ENCODE results near the gene ZNF581.

DNA sequence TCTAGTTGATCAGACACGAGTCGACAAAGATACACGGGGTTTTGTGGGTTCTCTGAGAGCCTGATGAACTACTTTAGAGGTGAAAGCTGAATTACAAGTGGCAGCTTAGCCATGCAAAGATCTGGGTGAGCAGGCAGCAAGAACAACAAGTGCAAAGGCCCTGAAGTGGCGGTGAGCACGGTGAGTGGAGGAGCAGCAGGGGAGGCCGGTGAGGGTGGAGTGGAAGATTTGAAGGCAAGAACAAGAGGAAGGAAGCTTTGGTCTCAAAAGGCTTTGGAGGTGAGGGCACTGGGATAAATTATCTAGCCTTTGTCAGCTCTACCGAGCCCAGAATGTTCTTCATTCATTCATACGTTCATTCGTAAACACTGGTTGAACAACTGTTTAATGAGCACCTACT lies 36.6 kb upstream of the ZNF581 start:
- TF ChIP-seq EZH2 (IDR thresholded peaks at IDR 0.05) (no peak), POLR2AphosphoS5 (IDR thresholded peaks at IDR 0.05; ENCODE audit: borderline replicate concordance, low read depth, low read length) (no peak), FOXP2 (optimal IDR thresholded peaks at IDR 0.05; ENCODE audit: control extremely low read depth, extremely low read length, insufficient read depth) (no peak)

All from SK-N-MC (cell line).